Fibroblast of skin of scalp (primary cell): ENCODE data around the gene VTA1.
"Not testable (repeated sequence)": the region's sequence is repeated elsewhere in the genome, so short reads cannot be mapped to it uniquely, and the experiment has no call there.

Source experiments
- DNase-seq: peaks from one replicate; pipeline ENCODE4 v3.0.0-alpha.2; 2013

Gene VTA1

GRCh38 chr6:142229518-142230270 lies 82.6 kb downstream of the VTA1 start:
- DNase-seq: not testable (repeated sequence)

- peak; percentile 51 for DNase-seq
These were observed 85.4 kb downstream of the VTA1 start for GRCh38 chr6:142232206-142233044.

DNA sequence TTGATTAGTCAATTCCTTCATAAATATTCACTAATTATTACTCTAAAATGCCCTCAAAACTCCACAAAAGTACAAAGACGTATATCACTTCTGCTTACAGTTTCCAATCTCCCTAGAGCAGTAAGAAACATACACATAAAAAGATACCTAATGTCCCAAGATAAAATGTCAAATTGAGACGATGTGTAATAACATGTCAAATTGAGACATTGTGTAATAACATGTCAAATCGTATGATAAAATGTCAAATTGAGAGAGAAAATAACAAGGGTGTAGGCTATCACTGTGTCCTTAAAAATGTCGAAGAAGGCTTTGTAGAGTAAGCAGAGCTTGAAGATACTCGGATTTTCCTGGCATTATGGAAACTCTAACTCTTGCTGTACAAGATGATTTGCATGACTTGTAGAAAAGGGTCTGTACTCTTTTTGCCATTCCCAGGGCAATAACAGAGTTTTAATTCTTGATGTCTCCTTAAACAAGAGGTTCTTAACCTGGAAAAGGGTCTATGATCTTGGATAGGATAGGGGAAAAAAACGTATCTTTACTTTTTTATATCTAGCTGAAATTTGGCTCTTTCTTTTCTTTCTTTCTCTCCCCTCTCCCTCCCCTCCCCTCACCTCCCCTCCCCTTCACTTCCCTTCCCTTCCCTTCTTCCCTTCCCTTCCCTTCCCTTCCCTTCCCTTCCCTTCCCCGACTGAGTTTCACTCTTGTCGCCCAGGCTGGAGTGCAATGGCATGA lies 87.1 kb downstream of the VTA1 start:
- no peak for DNase-seq

- no peak for DNase-seq
These were observed 88.2 kb downstream of the VTA1 start for GRCh38 chr6:142235272-142235671.

GRCh38 chr6:142235791-142236190 lies 88.7 kb downstream of the VTA1 start:
- no peak for DNase-seq

GRCh38 chr6:142236691-142237090 lies 89.6 kb downstream of the VTA1 start:
- peak; percentile 13 for DNase-seq

- DNase-seq: no peak
These were observed 91.8 kb downstream of the VTA1 start for GRCh38 chr6:142238881-142239280.

- no peak for DNase-seq
These were observed 93.1 kb downstream of the VTA1 start for GRCh38 chr6:142240179-142240578.

GRCh38 chr6:142241061-142241460 lies 94.0 kb downstream of the VTA1 start:
- DNase-seq: no peak

DNA sequence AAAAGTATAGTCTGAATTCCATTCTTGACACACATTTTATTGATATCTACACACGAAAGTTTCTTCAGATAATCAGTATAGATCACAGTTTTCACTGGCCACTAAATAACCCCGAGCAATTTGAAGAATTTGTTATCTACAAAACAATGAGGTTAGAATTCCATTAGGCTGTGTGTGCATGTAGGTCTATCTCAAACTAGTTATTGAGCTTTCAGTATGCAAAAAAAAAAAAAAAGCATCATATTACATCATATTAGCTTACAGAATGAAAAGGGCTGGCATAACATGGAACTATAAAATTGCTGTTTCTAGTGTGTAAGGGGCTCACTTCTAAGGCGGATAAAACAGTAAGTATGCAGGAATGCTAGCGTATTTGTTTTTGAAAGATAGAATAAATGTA lies 95.2 kb downstream of the VTA1 start:
- peak; percentile 17 for DNase-seq

DNA sequence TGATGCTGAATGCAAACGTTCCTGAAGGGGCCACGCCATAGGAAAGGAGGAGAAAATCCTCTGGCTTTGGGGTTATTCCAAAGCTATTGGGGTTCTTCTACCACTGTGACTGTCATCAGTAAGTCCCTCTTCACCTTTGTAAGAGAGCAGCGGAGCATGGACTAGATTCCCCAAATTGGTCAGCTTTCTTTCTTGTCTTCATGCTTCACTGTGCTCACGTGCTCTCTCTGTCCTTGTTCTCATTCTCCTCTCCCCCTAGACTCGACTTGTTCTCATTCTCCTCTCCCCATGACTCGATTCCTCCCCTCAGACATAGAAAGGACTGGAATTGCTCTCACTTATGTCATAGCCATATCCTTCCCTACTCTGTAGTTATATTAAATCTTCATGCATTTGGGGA lies 99.9 kb downstream of the VTA1 start:
- DNase-seq: no peak

DNA sequence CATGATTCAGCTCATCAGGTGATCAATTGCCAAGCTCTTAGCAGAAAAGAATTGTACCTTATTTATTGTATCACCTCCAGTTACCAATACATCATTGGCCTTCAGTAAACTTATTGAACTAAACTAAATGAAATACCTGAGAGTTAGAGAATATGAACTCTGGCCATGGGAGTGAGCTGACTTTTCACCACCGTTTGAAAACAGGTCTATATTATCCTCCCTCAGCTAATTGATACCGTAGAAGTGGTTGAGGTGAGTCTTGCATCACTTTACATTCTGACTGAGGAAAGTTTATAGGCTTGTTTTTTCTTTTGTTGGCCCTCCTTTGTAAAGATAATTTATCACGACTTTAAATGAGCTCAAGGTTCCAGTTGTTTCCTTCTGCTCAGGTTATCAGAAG lies 102.2 kb downstream of the VTA1 start:
- no peak for DNase-seq

- no peak for DNase-seq
These were observed 104.9 kb downstream of the VTA1 start for GRCh38 chr6:142251930-142252445.

- no peak for DNase-seq
These were observed 107.5 kb downstream of the VTA1 start for GRCh38 chr6:142254513-142254912.

DNA sequence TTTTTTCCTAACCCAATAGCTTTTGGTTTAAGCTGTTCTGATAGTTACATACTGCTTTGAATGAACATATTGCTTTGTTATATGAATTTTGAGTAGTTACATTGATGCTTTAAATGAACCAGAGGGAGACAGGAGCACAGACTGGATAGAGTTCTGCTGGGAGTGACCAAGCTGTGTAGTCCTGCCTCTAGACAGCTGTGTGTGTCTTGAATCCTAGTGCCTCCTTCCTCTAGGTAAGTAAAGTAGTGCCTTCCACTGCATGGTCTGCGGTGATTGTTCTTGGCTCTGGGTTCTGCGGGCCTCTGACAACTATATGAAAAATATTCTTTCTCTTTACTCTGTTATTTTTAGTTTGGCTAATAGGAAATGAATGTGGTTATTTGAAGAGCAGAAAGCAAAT lies 108.7 kb downstream of the VTA1 start:
- no peak for DNase-seq

DNA sequence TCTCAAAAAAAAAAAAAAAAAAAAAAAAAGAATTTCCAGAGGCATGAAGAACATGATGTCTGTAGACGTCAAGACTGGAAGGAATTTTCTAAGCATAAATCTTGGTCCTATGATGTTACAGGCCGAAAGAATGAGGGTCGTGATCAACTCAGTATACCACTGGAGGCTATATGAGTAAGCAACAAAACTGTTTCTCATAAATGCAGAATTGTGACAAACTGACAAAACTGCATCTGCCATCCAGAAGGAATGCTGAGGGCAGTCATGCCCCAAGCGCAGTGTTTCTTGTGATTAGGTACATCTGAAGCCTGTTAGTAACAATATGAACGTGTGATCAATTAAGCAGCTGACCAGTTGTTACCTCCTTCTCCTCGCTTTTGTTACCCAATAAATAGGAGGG lies 111.2 kb downstream of the VTA1 start:
- no peak for DNase-seq

DNA sequence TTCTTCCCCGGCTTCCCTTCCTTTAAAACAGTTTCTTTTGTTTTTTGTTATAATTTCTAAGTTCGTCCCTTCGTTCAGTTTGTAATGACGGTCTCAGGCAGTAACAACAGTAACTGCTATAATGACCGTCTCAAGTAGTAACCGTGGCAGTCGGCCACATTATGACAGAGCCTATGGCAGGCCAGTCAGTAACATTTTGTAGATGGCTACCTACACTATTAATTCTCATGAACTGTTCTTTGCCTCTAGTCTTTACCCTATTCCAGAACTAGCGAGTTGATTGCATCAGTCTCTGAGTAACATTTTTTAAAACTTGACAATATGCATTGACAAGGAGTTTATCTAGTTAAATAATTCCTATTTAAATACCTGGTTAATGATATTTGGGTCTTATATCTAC lies 111.7 kb downstream of the VTA1 start:
- no peak for DNase-seq

DNA sequence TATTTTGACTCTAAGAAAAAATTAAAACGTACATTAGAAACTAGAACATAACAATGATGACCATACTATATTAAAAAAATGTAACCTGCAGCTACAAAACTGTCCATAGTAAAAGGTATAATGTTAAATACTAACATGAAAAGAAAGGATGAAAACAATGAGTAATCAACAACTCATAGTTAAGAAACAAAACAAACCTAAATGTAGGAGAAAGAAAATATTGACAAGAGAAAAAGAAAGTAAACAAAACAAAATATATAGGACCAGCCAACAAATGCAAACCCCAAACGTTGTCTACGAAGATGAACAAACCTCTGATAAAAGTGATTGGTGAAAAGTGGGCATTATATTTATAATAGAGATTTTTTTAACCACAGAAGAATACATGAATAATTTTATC lies 113.7 kb downstream of the VTA1 start:
- DNase-seq: no peak

DNA sequence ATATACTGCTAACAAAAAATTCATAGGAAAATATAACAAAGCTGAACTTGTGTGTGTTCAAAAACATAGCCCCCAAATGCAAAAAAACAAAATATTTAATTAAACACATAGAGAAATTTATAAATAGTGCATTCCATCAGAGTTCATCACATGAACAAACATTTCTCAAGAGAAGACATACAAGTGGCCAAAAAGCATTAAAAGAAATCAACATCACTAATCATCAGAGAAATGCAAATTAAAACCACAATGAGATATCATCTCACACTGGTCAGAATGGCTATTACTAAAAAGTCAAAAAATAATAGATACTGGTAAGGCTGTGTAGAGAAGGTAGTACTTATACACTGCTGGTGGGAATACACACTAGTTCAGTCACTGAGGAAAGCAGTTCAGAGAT lies 115.2 kb downstream of the VTA1 start:
- DNase-seq: no peak

- no peak for DNase-seq
These were observed 118.4 kb downstream of the VTA1 start for GRCh38 chr6:142265476-142265875.

- DNase-seq: no peak
These were observed 119.0 kb downstream of the VTA1 start for GRCh38 chr6:142266060-142266459.

- no peak for DNase-seq
These were observed 124.4 kb downstream of the VTA1 start for GRCh38 chr6:142271476-142271875.
